Measurements from ENCODE around the gene SRI.

SRI gene

GRCh38 chr7:88208521-88208920 is 11.3 kb downstream of the SRI start:
- H3K4me1 Mint-ChIP-seq = no peaks in the 10 kb centered on the region
- H3K36me3 Mint-ChIP-seq = peaks cover 12% of the 10 kb centered on the region
- H3K27ac Mint-ChIP-seq = no peak overlapping the region
- no peaks in the 10 kb centered on the region for H3K27me3 Mint-ChIP-seq
- no peaks in the 10 kb centered on the region for H3K9me3 Mint-ChIP-seq
- no peak overlapping the region for H3K4me3 Mint-ChIP-seq

- peaks cover 10% of the 10 kb centered on the region for H3K4me1 Mint-ChIP-seq
- peaks cover 14% of the 10 kb centered on the region for H3K36me3 Mint-ChIP-seq
- H3K4me3 Mint-ChIP-seq = no peak overlapping the region
- H3K27ac Mint-ChIP-seq = no peak overlapping the region
- H3K9me3 Mint-ChIP-seq = no peaks in the 10 kb centered on the region
- no peaks in the 10 kb centered on the region for H3K27me3 Mint-ChIP-seq
These were observed 13.6 kb downstream of the SRI start for GRCh38 chr7:88206254-88206653.

- Mint-ChIP-seq H3K36me3 (peaks cover 14% of the 10 kb centered on the region), H3K4me3 (no peak overlapping the region)
These were observed 14.7 kb downstream of the SRI start for GRCh38 chr7:88205179-88205578.

GRCh38 chr7:88204525-88205110 is 15.2 kb downstream of the SRI start:
- Mint-ChIP-seq H3K4me3 (no peak overlapping the region), H3K27me3 (no peaks in the 10 kb centered on the region), H3K27ac (no peak overlapping the region), H3K4me1 (peaks cover 10% of the 10 kb centered on the region), H3K9me3 (no peaks in the 10 kb centered on the region), H3K36me3 (peaks cover 11% of the 10 kb centered on the region)

More at GRCh38 chr7:88205179-88205578, 14.7 kb downstream of the SRI start:
- Mint-ChIP-seq H3K27ac (peak overlapping the region; percentile 12), H3K4me1 (peaks cover 10% of the 10 kb centered on the region), H3K9me3 (no peaks in the 10 kb centered on the region), H3K27me3 (no peaks in the 10 kb centered on the region)

GRCh38 chr7:88203401-88203800 is 16.4 kb downstream of the SRI start:
- Mint-ChIP-seq H3K27me3 (no peaks in the 10 kb centered on the region), H3K27ac (no peak overlapping the region), H3K4me3 (no peak overlapping the region), H3K36me3 (peaks cover 11% of the 10 kb centered on the region), H3K4me1 (peaks cover 10% of the 10 kb centered on the region), H3K9me3 (no peaks in the 10 kb centered on the region)

DNA sequence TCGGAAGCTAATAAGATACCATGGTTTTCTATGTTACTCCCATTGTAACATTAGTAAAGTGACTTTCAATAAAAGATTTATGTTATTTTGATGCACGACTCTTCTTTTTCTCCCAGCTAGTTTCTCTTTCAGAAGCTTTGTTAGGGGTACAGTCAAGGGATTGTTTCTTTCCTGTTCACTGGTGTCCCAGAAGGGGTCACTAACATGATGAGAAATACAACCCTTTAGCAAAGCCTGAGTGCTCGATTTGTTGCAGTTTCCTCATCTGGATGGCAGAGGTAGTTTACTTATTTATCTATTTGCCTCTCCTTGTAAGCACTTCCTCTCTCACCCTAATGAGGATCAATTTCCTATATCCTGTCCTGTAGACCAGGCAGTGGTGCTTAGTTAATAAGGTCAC is 17.0 kb downstream of the SRI start:
- Mint-ChIP-seq H3K27me3 (no peaks in the 10 kb centered on the region), H3K27ac (no peak overlapping the region), H3K4me1 (peaks cover 10% of the 10 kb centered on the region), H3K9me3 (no peaks in the 10 kb centered on the region), H3K4me3 (no peak overlapping the region), H3K36me3 (peaks cover 11% of the 10 kb centered on the region)

DNA sequence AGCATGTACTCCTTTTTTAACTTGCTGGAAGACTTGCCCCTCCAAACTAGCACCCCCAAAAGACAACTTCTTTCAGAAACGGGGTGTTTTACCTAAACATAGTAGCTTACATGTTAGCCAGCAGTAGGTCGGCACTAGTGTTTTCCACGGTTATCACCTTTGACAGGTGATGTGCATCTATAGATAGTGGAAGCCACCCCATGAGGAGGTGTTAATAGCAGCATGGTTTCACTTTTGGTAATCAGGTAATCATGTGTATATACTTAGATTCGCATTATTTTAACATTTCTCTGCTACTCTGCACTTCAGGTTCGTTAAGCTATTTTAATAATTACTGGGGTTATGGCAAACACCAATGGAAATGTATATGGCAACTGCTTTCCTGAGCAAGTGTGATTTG is 17.6 kb downstream of the SRI start:
- no peak overlapping the region for H3K27ac Mint-ChIP-seq
- H3K36me3 Mint-ChIP-seq = peaks cover 10% of the 10 kb centered on the region

GRCh38 chr7:88201305-88201704 is 18.5 kb downstream of the SRI start:
- H3K27ac Mint-ChIP-seq = no peak overlapping the region
- H3K27me3 Mint-ChIP-seq = no peaks in the 10 kb centered on the region
- no peaks in the 10 kb centered on the region for H3K9me3 Mint-ChIP-seq
- peaks cover 12% of the 10 kb centered on the region for H3K36me3 Mint-ChIP-seq
- peaks cover 10% of the 10 kb centered on the region for H3K4me1 Mint-ChIP-seq
- H3K4me3 Mint-ChIP-seq = no peak overlapping the region

More for the DNA sequence above, 17.6 kb downstream of the SRI start:
- no peaks in the 10 kb centered on the region for H3K27me3 Mint-ChIP-seq
- peaks cover 10% of the 10 kb centered on the region for H3K4me1 Mint-ChIP-seq
- H3K4me3 Mint-ChIP-seq = no peak overlapping the region
- no peaks in the 10 kb centered on the region for H3K9me3 Mint-ChIP-seq

GRCh38 chr7:88200789-88201188 is 19.0 kb downstream of the SRI start:
- Mint-ChIP-seq H3K36me3 (peaks cover 11% of the 10 kb centered on the region), H3K27ac (no peak overlapping the region), H3K9me3 (no peaks in the 10 kb centered on the region), H3K4me3 (no peak overlapping the region), H3K27me3 (no peaks in the 10 kb centered on the region), H3K4me1 (peaks cover 10% of the 10 kb centered on the region)

DNA sequence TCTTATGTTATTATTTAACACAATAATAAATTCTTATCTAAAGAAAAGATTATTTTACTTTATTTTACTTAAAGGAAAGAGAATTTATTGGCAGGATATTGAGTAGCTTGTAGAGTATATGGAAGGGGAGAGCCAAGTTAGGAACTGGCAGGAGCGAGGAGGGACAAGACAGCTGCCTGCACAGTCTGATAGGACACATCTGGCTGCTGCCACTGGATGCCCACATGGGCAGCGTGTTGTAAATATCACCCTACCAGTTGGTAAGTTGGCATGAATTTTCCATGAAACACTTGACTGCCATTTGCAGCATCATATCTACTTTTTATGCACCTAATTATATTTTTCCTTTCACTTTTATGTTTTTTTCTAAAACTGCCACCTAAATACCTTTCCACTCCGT is 19.6 kb downstream of the SRI start:
- no peak overlapping the region for H3K27ac Mint-ChIP-seq
- H3K36me3 Mint-ChIP-seq = peaks cover 10% of the 10 kb centered on the region
- no peaks in the 10 kb centered on the region for H3K27me3 Mint-ChIP-seq
- H3K4me1 Mint-ChIP-seq = peaks cover 10% of the 10 kb centered on the region
- H3K9me3 Mint-ChIP-seq = no peaks in the 10 kb centered on the region
- H3K4me3 Mint-ChIP-seq = no peak overlapping the region

GRCh38 chr7:88191911-88192310 is 27.9 kb downstream of the SRI start:
- Mint-ChIP-seq H3K36me3 (no peaks in the 10 kb centered on the region), H3K4me1 (no peaks in the 10 kb centered on the region), H3K27me3 (no peaks in the 10 kb centered on the region), H3K9me3 (no peaks in the 10 kb centered on the region), H3K4me3 (no peak overlapping the region), H3K27ac (no peak overlapping the region)

GRCh38 chr7:88185650-88186049 is 34.2 kb downstream of the SRI start:
- Mint-ChIP-seq H3K36me3 (peaks cover 3% of the 10 kb centered on the region), H3K27ac (no peak overlapping the region), H3K9me3 (no peaks in the 10 kb centered on the region), H3K4me3 (no peak overlapping the region), H3K27me3 (no peaks in the 10 kb centered on the region), H3K4me1 (no peaks in the 10 kb centered on the region)

- Mint-ChIP-seq H3K9me3 (no peaks in the 10 kb centered on the region), H3K27me3 (no peaks in the 10 kb centered on the region), H3K4me3 (no peak overlapping the region), H3K36me3 (peaks cover 3% of the 10 kb centered on the region), H3K27ac (no peak overlapping the region), H3K4me1 (no peaks in the 10 kb centered on the region)
These were observed 35.0 kb downstream of the SRI start for GRCh38 chr7:88184848-88185304.

DNA sequence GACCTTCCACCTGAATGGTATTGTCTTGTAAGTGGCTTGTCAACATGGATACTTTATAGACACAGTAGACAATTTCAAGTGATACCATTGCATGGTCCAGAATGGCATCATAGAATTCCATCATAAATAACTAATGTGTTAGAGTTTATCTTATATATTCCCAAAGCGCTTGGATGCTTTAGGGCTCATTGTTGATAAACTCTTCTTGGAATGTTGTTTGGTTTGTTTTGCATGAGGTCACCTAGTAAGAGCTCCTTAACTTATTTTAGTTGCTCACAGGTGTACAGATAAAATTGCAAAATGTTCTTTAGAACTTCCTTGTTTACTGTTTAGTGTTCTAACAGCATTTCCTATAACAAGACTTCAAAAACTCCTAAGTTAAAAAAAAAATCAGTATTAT is 36.8 kb downstream of the SRI start:
- no peaks in the 10 kb centered on the region for H3K27me3 Mint-ChIP-seq
- H3K4me3 Mint-ChIP-seq = no peak overlapping the region
- H3K27ac Mint-ChIP-seq = no peak overlapping the region
- H3K4me1 Mint-ChIP-seq = no peaks in the 10 kb centered on the region
- H3K36me3 Mint-ChIP-seq = peaks cover 3% of the 10 kb centered on the region
- H3K9me3 Mint-ChIP-seq = no peaks in the 10 kb centered on the region

- no peak overlapping the region for H3K27ac Mint-ChIP-seq
- no peaks in the 10 kb centered on the region for H3K9me3 Mint-ChIP-seq
These were observed 43.6 kb downstream of the SRI start for GRCh38 chr7:88176190-88176589.

DNA sequence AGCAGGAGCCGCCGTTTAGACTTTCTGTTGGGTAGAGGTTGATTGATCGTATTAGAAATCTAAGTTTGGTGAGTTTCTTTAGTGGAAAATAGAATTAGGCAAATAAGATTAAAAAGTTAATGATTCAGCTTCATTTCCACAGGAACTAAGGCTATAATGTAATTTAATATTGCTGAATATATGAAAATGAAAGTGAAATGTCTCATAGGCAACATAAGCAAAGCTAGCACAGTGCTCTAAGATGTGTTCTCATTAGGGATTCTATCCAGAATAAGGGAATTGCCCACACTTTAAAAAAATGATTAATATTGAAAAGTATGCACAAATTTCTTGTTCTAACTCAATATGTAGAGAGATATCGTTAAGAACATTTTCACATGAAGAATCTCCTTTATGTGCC is 47.0 kb downstream of the SRI start:
- Mint-ChIP-seq H3K4me3 (no peak overlapping the region), H3K27ac (no peak overlapping the region), H3K27me3 (no peaks in the 10 kb centered on the region), H3K36me3 (no peaks in the 10 kb centered on the region), H3K9me3 (no peaks in the 10 kb centered on the region), H3K4me1 (no peaks in the 10 kb centered on the region)

More at GRCh38 chr7:88176190-88176589, 43.6 kb downstream of the SRI start:
- Mint-ChIP-seq H3K27me3 (no peaks in the 10 kb centered on the region), H3K4me3 (no peak overlapping the region), H3K4me1 (no peaks in the 10 kb centered on the region), H3K36me3 (no peaks in the 10 kb centered on the region)

GRCh38 chr7:88169717-88170320 is 50.0 kb downstream of the SRI start:
- Mint-ChIP-seq H3K27me3 (no peaks in the 10 kb centered on the region), H3K4me3 (no peak overlapping the region), H3K9me3 (no peaks in the 10 kb centered on the region), H3K36me3 (no peaks in the 10 kb centered on the region), H3K4me1 (no peaks in the 10 kb centered on the region), H3K27ac (no peak overlapping the region)
